Endothelial cell of umbilical vein (primary cell): ENCODE measurements around the gene RAB3D. TPM values are rescaled to one million over a fixed set of nuclear protein-coding genes. Genes with fewer than 3 reads are reported as not detected.

ENCODE experiments used
- BruUV-seq: library from RNA; stranded (reverse); fragments of 400-500 nt; replicated peaks from 2 replicates; lab custom pipeline; 2021; lab: Mats Ljungman, UMichigan
- CTCF ChIA-PET: fragments of 300-600, 350-600 bp; sonication (Branson Sonifier 250); formaldehyde crosslinking; loops from one replicate; lab custom pipeline; 2021; ENCODE audit warnings: antibody characterized with exemption, inconsistent platforms; lab: Charles Lee
- POLR2A ChIA-PET: fragments of 300-600, 350-600 bp; sonication (Branson Sonifier 250); formaldehyde crosslinking; loops from one replicate; lab custom pipeline; 2021; ENCODE audit warnings: antibody characterized with exemption, inconsistent platforms; lab: Charles Lee
- DNase-seq: peaks from one replicate; pipeline ENCODE4 v3.0.0-alpha.2; 2011; ENCODE audit warnings: low read depth, low spot score
- FAIRE-seq: peaks from 2 replicates; lab custom pipeline; 2011; peaks lifted over from hg19 to GRCh38; lab: Jason Lieb, UNC
- H2AFZ ChIP-seq: 2 replicates; pipeline ENCODE4 v1.6.0; 2012; ENCODE audit warnings: low read depth, low read length, control low read depth, inconsistent platforms
- H3K27ac ChIP-seq: 2 replicates; pipeline ENCODE4 v1.5.1; 2011; ENCODE audit warnings: low read depth, mild to moderate bottlenecking, control low read depth, low read length, moderate library complexity; ENCODE audit not compliant: insufficient read depth
- H3K27me3 ChIP-seq, 2 experiments: 2 replicates each; pipeline versions ENCODE4 v1.6.0 to v1.6.1; 2011; ENCODE audit warnings: low read length in 2 of 2, mixed read lengths in 1 of 2; ENCODE audit not compliant: control insufficient read depth in 2 of 2, insufficient read depth in 2 of 2
- H3K36me3 ChIP-seq, 2 experiments: 2 replicates in 1 of 2; 3 replicates in 1 of 2; pipeline ENCODE4 v1.5.1; 2011; ENCODE audit warnings: low read length in 2 of 2, mild to moderate bottlenecking in 1 of 2, moderate library complexity in 1 of 2; ENCODE audit not compliant: control insufficient read depth in 2 of 2, insufficient read depth in 2 of 2; ENCODE audit errors: extremely low read depth in 1 of 2
- H3K4me1 ChIP-seq: 3 replicates; pipeline ENCODE4 v1.5.1; 2011; ENCODE audit warnings: mild to moderate bottlenecking, low read length; ENCODE audit not compliant: control insufficient read depth, insufficient read depth; ENCODE audit errors: extremely low read depth
- H3K4me2 ChIP-seq: 2 replicates; pipeline ENCODE4 v1.6.1; 2011; ENCODE audit warnings: low read length, control low read depth, mixed read lengths; ENCODE audit not compliant: insufficient read depth
- H3K4me3 ChIP-seq, 3 experiments: fragments of 200-600 bp in 1 of 3; sonication (generic), shearing (Covaris generic) in 1 of 3; replicated peaks in 1 of 3; 2 replicates each; pipeline ENCODE4 v1.5.1; 2011 to 2016; ENCODE audit warnings: control low read depth in 3 of 3, low read length in 3 of 3, mild to moderate bottlenecking in 2 of 3, inconsistent platforms in 1 of 3, low read depth in 1 of 3, moderate library complexity in 1 of 3; ENCODE audit not compliant: insufficient read depth in 1 of 3
- H3K79me2 ChIP-seq: 2 replicates; pipeline ENCODE4 v1.6.0; 2012; ENCODE audit warnings: low read length, inconsistent platforms; ENCODE audit not compliant: control insufficient read depth, insufficient read depth
- H3K9ac ChIP-seq: replicated peaks from 2 replicates; pipeline ENCODE3; 2011; ENCODE audit warnings: low read length, control low read depth; ENCODE audit not compliant: insufficient read depth; ENCODE audit errors: extremely low read depth
- H3K9me1 ChIP-seq: replicated peaks from 3 replicates; pipeline ENCODE4 v1.6.0; 2011; ENCODE audit warnings: mild to moderate bottlenecking, low read length; ENCODE audit not compliant: control insufficient read depth, insufficient read depth; ENCODE audit errors: extremely low read depth
- H3K9me3 ChIP-seq: replicated peaks from 2 replicates; pipeline ENCODE4 v1.5.1; 2012; ENCODE audit warnings: low read length, inconsistent platforms; ENCODE audit not compliant: control insufficient read depth, insufficient read depth
- H4K20me1 ChIP-seq: replicated peaks from 2 replicates; pipeline ENCODE3; 2011; ENCODE audit warnings: mild to moderate bottlenecking, low read length; ENCODE audit not compliant: control insufficient read depth, insufficient read depth; ENCODE audit errors: extremely low read depth
- EZH2 ChIP-seq: IDR thresholded peaks from 2 replicates; pipeline ENCODE4 v1.6.1; 2012; ENCODE audit warnings: borderline replicate concordance, low read depth, mild to moderate bottlenecking, moderate library complexity, low read length, inconsistent platforms; ENCODE audit not compliant: severe bottlenecking
- FOS ChIP-seq: IDR thresholded peaks from 2 replicates; pipeline ENCODE4 v1.6.1; 2011; ENCODE audit warnings: mild to moderate bottlenecking, low read length, moderate library complexity, borderline replicate concordance; ENCODE audit not compliant: insufficient read depth
- GATA2 ChIP-seq: IDR thresholded peaks from 2 replicates; pipeline ENCODE4 v1.7.0; 2011; ENCODE audit warnings: low read depth, mild to moderate bottlenecking, moderate library complexity, mixed read lengths, low read length; ENCODE audit not compliant: insufficient read length, insufficient read depth
- JUN ChIP-seq: IDR thresholded peaks from 2 replicates; pipeline ENCODE4 v1.6.1; 2011; ENCODE audit warnings: borderline replicate concordance, low read depth; ENCODE audit not compliant: insufficient read length, insufficient read depth
- MAX ChIP-seq: IDR thresholded peaks from 2 replicates; pipeline ENCODE4 v1.6.1; 2011; ENCODE audit not compliant: insufficient read depth, insufficient read length
- MYC ChIP-seq: IDR thresholded peaks from one replicate; pipeline ENCODE4 v1.6.1; 2011; ENCODE audit warnings: mild to moderate bottlenecking, low read depth, low read length
- POLR2A ChIP-seq: IDR thresholded peaks from 2 replicates; pipeline ENCODE4 v1.6.1; 2012; ENCODE audit warnings: low read depth, mild to moderate bottlenecking, control low read depth, low read length
- POLR2AphosphoS5 ChIP-seq: IDR thresholded peaks from 2 replicates; pipeline ENCODE4 v1.6.1; 2012; ENCODE audit warnings: low read depth, mild to moderate bottlenecking, control low read depth, low read length, moderate library complexity; ENCODE audit not compliant: insufficient read depth
- dilution Hi-C: fragments of 300-500 bp; cut with MboI; formaldehyde crosslinking; loops from one replicate; pipeline ENCODE4 v1.15.0; 2019; ENCODE audit warnings: low sequenced_read_pairs; ENCODE audit not compliant: extremely low pct_ligation_motif_present
- intact Hi-C: fragments of 100-400 bp; cut with micrococcal nuclease; formaldehyde crosslinking; loops from one replicate; pipeline ENCODE4 v1.10.0; 2022
- polyA plus RNA-seq, 4 experiments: library from polyadenylated mRNA; depleted of rRNA in 3 of 4; stranded (reverse) in 3 of 4; unstranded in 1 of 4; fragments of >200 nt; gene quantifications; 2 replicates each; pipeline versions ENCODE4 v1.2.1 to v1.2.3, GENCODE V29; 2011 to 2012; ENCODE audit warnings: missing spikeins in 1 of 4
- total RNA-seq: library from RNA; stranded (reverse); gene quantifications from 2 replicates; pipeline ENCODE4 v1.2.3, GENCODE V29; 2021
- TF ChIP-seq, protein P1 (sequence below), 2 donors: IDR thresholded peaks; 1 replicate in 1 of 2; 2 replicates in 1 of 2; pipeline ENCODE4 v1.5.1; 2011; ENCODE audit warnings: low read length in 2 of 2, mild to moderate bottlenecking in 2 of 2, moderate library complexity in 2 of 2, control low read depth in 1 of 2, inconsistent platforms in 1 of 2, low read depth in 1 of 2; ENCODE audit not compliant: insufficient read depth in 1 of 2; ENCODE audit errors: extremely low read depth in 1 of 2

The RAB3D gene
- total and polyA plus RNA-seq, 2 donors (not counting 3 experiments of a cell fraction or from before 2014, with no cell fraction given): 35.4 to 48.2 TPM

DNA sequence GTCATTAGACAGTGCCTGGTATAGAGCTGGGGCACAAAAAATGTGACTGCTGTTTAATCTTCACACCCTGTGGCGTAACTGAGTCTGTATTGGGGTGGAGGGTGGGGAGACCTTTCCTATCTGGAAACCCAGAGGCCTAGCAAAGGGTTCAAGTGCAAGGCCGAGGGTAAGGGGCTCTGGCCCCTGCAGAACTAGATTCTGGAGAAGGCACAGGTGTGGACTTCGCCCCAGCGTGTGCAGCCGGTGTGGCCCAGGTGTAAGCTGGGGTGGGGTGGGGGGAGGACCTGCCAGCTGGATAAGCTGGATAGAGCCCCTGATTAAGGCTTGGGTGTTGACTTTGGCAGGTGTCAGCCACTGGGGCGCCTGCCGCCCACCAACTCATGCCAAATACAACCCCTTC lies 1.3 kb downstream of the RAB3D start:
- FAIRE-seq (no peak), DNase-seq (no peak)
- no peak overlapping the region for H3K9ac ChIP-seq
- intact Hi-C loops (loop anchor here (2.0 kb wide), 1 partner anchor 37 kb away; the partner anchor contains the start of gene SWSAP1), dilution Hi-C loops (no loop called here)
- peaks cover 0 to 14% of the 10 kb centered on the region in 2 experiments for H3K36me3 ChIP-seq
- BruUV-seq: no TSS peak
- no peaks in the 10 kb centered on the region for H3K27me3 ChIP-seq
- POLR2A ChIA-PET: no interaction called here
- CTCF ChIA-PET: interaction anchor here (1.0 to 2.2 kb wide), 4 partner anchors 37 to 69 kb away, joined by 3 to 23 read pairs (median 4); partner anchors contain the start of gene SWSAP1
- no peak overlapping the region for H3K4me3 ChIP-seq
- H3K9me3 ChIP-seq: no peaks in the 10 kb centered on the region
- no peaks in the 10 kb centered on the region for H3K9me1 ChIP-seq
- peaks cover 11% of the 10 kb centered on the region for H3K4me1 ChIP-seq
- no peaks in the 10 kb centered on the region for H3K79me2 ChIP-seq
- H3K4me2 ChIP-seq: no peak overlapping the region
- H3K27ac ChIP-seq: no peak overlapping the region
- TF ChIP-seq, protein P1, sequence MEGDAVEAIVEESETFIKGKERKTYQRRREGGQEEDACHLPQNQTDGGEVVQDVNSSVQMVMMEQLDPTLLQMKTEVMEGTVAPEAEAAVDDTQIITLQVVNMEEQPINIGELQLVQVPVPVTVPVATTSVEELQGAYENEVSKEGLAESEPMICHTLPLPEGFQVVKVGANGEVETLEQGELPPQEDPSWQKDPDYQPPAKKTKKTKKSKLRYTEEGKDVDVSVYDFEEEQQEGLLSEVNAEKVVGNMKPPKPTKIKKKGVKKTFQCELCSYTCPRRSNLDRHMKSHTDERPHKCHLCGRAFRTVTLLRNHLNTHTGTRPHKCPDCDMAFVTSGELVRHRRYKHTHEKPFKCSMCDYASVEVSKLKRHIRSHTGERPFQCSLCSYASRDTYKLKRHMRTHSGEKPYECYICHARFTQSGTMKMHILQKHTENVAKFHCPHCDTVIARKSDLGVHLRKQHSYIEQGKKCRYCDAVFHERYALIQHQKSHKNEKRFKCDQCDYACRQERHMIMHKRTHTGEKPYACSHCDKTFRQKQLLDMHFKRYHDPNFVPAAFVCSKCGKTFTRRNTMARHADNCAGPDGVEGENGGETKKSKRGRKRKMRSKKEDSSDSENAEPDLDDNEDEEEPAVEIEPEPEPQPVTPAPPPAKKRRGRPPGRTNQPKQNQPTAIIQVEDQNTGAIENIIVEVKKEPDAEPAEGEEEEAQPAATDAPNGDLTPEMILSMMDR (IDR thresholded peaks at IDR 0.05; ENCODE audit: extremely low read depth in 1 of 2, insufficient read depth in 1 of 2, low read depth in 1 of 2, low read length in 2 of 2): no peak
- no peak for TF ChIP-seq EZH2
- no peak for TF ChIP-seq FOS
- TF ChIP-seq POLR2A: no peak
- no peak for TF ChIP-seq MAX
- no peak for TF ChIP-seq POLR2AphosphoS5
- no peak for TF ChIP-seq MYC
- no peak for TF ChIP-seq GATA2
- TF ChIP-seq JUN: no peak
- no peaks in the 10 kb centered on the region for H4K20me1 ChIP-seq
- H2AFZ ChIP-seq: no peak overlapping the region
